Stomach smooth muscle (tissue), 2 donors: ENCODE data around the gene RETN.

ENCODE experiments used
- H3K27ac ChIP-seq: one replicate; pipeline ENCODE4 v1.7.0; 2013; ENCODE audit warnings: mild to moderate bottlenecking, low read length, inconsistent platforms
- H3K27me3 ChIP-seq, 2 donors: one replicate each; pipeline ENCODE4 v1.7.0; 2013; ENCODE audit warnings: low read length in 2 of 2; ENCODE audit not compliant: insufficient read depth in 2 of 2, control insufficient read depth in 1 of 2
- H3K36me3 ChIP-seq, 2 donors: one replicate each; pipeline ENCODE4 v1.7.0; 2013; ENCODE audit warnings: low read length in 2 of 2; ENCODE audit not compliant: control insufficient read depth in 2 of 2, insufficient read depth in 2 of 2
- H3K4me1 ChIP-seq: one replicate; pipeline ENCODE4 v1.7.0; 2013; ENCODE audit warnings: low read length; ENCODE audit not compliant: control insufficient read depth, insufficient read depth
- H3K4me3 ChIP-seq, 2 donors: one replicate each; pipeline ENCODE4 v1.7.0; 2013; ENCODE audit warnings: low read length in 2 of 2
- H3K9ac ChIP-seq, 2 donors: one replicate each; pipeline ENCODE4 v1.7.0; 2013; ENCODE audit warnings: low read length in 2 of 2, mild to moderate bottlenecking in 1 of 2
- H3K9me3 ChIP-seq, 2 donors: one replicate each; pipeline ENCODE4 v1.7.0; 2013; ENCODE audit warnings: low read length in 2 of 2; ENCODE audit not compliant: control insufficient read depth in 2 of 2
- donor health status: healthy.
- donor health status: Pancreatic carcinoma.

RETN gene

DNA sequence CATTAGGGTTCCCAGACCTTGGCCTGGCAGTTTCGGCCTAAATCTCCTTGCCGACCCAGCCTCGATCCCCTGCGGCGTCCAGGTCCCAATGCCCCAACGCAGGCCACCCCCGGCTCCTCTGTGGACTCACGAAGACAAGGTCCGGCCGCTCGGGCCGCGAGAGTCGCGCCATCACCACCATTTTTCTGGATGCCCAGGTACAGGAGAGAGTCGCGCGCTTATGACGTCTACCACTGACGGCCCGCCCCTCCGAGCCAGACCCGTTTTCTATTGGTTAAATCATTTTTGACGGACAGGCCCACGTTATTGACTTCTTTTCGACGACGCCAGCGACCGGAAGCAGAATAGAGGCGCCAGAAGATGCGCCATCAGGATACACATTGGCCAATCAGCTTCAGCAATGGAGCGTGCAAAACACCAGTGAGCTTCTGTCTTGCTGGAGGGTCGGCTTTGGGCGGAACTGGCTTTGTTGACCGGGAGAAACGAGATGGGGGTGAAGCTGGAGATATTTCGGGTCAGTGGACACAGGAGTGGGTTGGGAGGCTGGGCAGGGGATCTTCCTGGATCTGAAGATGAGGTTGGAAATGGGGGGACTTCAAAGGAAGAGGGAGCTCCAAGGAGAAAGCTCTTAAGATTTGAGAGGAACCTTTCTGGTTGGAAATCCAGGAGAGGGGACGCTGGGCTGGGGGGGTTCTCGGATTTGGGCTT is 39.3 kb upstream of the RETN start, which contains the start of the genes PET100 and XAB2:
PET100 (plus strand) TSS at position 447 of the 708 bp plus-strand sequence; CDS start at position 488, 41 bp downstream.
XAB2 (minus strand) TSS at position 199 of the 708 bp plus-strand sequence; CDS start at position 181, 18 bp downstream.
- Histone ChIP-seq H3K9me3 (no peaks in the 10 kb centered on the region), H3K27me3 (no peaks in the 10 kb centered on the region), H3K27ac (peak within 1 kb of the TSS; percentile 85), H3K36me3 (peaks cover 7 to 10% of the 10 kb centered on the region in 2 donors), H3K4me3 (peak within 1 kb of the TSS; percentile 94 to 100), H3K4me1 (peaks cover 35% of the 10 kb centered on the region), H3K9ac (peak within 1 kb of the TSS; percentile 96 to 99)

DNA sequence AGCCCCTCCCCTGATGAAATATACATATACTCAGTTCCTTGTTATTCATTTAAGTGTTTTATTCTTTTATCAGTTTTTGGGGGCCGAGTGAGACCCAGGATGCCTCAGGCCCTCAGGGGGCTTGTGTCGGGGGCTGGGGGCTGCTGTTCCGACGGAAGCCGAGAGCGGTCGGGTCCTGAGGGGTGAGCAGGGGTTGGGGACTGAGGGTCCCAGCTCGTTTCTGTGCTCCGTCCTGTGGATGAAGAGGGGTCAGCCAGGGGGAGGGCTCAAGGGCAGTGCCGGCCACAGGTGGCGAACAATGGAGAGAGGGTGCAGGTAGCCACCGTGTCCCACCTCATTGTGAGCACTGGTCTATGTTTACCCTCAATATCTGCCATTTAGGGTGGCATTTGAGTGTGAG is 37.3 kb upstream of the RETN start:
- peaks cover 5% of the 10 kb centered on the region in 2 donors for H3K36me3 ChIP-seq
- no peak overlapping the region for H3K9ac ChIP-seq
- H3K27me3 ChIP-seq, result peaks cover 6 to 10% of the 10 kb centered on the region in 2 donors
- no peak overlapping the region for H3K27ac ChIP-seq
- no peaks in the 10 kb centered on the region for H3K9me3 ChIP-seq
- H3K4me1 ChIP-seq, result peaks cover 35% of the 10 kb centered on the region
- no peak overlapping the region for H3K4me3 ChIP-seq

- peaks cover 28% of the 10 kb centered on the region for H3K4me1 ChIP-seq
- H3K36me3 ChIP-seq, result no peaks in the 10 kb centered on the region
- H3K27ac ChIP-seq, result no peak overlapping the region
- no peaks in the 10 kb centered on the region for H3K9me3 ChIP-seq
- H3K27me3 ChIP-seq, result peaks cover 7 to 18% of the 10 kb centered on the region in 2 donors
- H3K4me3 ChIP-seq, result no peak overlapping the region
- no peak overlapping the region for H3K9ac ChIP-seq
Measured at GRCh38 chr19:7632340-7633203, 36.3 kb upstream of the RETN start.

GRCh38 chr19:7633698-7634097 is 35.2 kb upstream of the RETN start, which contains the start of gene PCP2:
TSS of gene PCP2 (minus strand) at chr19:7633719. CDS start at chr19:7633457, 262 bp downstream.
- Histone ChIP-seq H3K27me3 (peaks cover 15 to 27% of the 10 kb centered on the region in 2 donors), H3K9ac (no peak within 1 kb of the TSS), H3K4me3 (no peak within 1 kb of the TSS), H3K36me3 (no peaks in the 10 kb centered on the region), H3K4me1 (peaks cover 16% of the 10 kb centered on the region), H3K9me3 (no peaks in the 10 kb centered on the region), H3K27ac (no peak within 1 kb of the TSS)

DNA sequence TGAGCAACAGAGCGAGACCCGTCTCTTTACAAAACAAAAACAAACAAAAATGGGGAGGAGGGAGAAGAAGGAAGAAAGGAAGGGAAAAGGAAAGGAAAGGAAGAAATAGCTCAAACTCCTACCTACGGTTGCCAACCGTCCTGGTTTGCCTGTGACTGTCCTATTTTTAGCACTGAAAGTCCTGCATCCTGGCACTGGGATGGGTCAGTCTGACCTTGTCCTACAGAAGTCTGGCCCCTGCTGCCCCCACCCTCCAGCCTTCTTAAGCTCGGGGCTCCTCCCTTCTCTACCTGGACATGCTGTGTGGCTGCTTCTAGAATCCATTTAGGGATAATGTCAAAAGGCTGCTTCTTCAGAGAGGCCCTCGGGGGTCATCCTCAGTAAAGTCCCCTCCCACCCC is 33.2 kb upstream of the RETN start:
- H3K36me3 ChIP-seq, result no peaks in the 10 kb centered on the region
- H3K4me3 ChIP-seq, result no peak overlapping the region
- peaks cover 4% of the 10 kb centered on the region for H3K4me1 ChIP-seq
- H3K9ac ChIP-seq, result no peak overlapping the region
- H3K27ac ChIP-seq, result no peak overlapping the region
- H3K9me3 ChIP-seq, result no peaks in the 10 kb centered on the region
- H3K27me3 ChIP-seq, result peaks cover 24 to 33% of the 10 kb centered on the region in 2 donors

DNA sequence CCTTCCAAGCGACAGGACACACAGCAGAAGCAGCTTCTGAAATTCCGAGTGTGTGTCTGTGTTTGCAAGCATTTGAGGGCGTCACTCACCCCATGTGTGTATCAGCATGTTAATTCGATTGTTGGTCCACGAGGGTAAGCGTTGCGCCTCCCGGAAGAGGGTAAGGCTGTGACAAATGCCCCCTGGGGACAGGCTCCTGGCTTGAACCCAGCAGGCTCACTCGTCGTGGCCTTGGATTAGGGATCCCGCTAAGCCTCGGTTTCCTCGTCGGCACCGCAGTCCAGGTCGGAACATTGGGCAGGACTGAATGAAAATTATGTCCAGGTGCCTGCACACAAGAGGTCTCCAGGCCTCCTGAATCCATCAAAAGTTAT is 32.5 kb upstream of the RETN start:
- Histone ChIP-seq H3K9me3 (no peaks in the 10 kb centered on the region), H3K36me3 (no peaks in the 10 kb centered on the region), H3K4me1 (peaks cover 2% of the 10 kb centered on the region), H3K9ac (no peak overlapping the region), H3K27ac (no peak overlapping the region), H3K4me3 (no peak overlapping the region), H3K27me3 (peaks cover 24 to 33% of the 10 kb centered on the region in 2 donors)

DNA sequence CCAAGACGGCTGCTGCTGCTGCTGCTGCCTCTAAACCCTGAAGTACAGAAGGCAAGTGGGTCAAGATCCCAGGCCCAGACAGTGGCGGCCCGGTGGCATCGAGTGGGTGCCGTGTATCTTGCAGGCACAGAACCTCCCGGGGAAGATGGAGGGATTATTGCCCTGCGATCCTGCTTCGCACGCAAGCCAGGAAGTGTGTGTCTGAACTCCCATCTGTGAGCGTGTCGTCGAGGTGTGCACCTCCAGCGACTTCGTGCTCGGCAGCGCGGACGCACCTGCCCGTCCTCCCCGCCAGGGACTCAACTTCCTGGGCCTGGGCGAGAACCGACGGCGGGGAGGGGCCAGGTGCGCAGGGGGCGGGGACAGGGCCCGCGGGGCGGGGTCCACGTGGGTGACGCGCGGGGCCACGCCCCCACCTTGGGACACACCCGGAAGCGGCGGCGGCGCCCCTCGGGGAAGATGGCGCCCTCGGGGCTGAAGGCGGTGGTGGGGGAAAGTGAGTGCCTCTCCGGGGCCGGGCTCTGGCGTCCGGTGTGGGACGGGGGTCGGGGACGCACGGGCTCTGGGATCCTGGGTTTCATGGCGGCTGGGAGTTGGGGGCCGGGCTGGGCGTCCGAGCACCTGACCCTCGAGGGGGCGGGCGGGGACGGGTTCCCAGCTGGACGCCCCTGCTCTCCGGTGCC is 32.0 kb upstream of the RETN start, which contains the start of gene STXBP2:
STXBP2 (plus strand) TSS at position 420 of the 683 bp plus-strand sequence; CDS start at position 460, 40 bp downstream.
- H3K9me3 ChIP-seq, result no peaks in the 10 kb centered on the region
- no peak within 1 kb of the TSS for H3K9ac ChIP-seq

GRCh38 chr19:7637374-7638256 is 31.2 kb upstream of the RETN start:
- Histone ChIP-seq H3K4me3 (peak overlapping the region in 1 of 2 donors; percentile 44), H3K36me3 (no peaks in the 10 kb centered on the region), H3K9ac (no peak overlapping the region), H3K27ac (no peak overlapping the region), H3K27me3 (peaks cover 24 to 33% of the 10 kb centered on the region in 2 donors), H3K9me3 (no peaks in the 10 kb centered on the region), H3K4me1 (no peaks in the 10 kb centered on the region)

More for the DNA sequence above, 32.0 kb upstream of the RETN start, which contains the start of gene STXBP2:
- H3K4me3 ChIP-seq, result peak within 1 kb of the TSS in 1 of 2 donors; percentile 44
- H3K27me3 ChIP-seq, result peaks cover 24 to 33% of the 10 kb centered on the region in 2 donors
- H3K4me1 ChIP-seq, result peaks cover 2% of the 10 kb centered on the region
- H3K36me3 ChIP-seq, result no peaks in the 10 kb centered on the region
- no peak within 1 kb of the TSS for H3K27ac ChIP-seq

GRCh38 chr19:7638802-7639465 is 29.9 kb upstream of the RETN start:
- Histone ChIP-seq H3K4me1 (no peaks in the 10 kb centered on the region), H3K9ac (no peak overlapping the region), H3K27ac (no peak overlapping the region), H3K27me3 (peaks cover 24 to 33% of the 10 kb centered on the region in 2 donors), H3K4me3 (no peak overlapping the region), H3K9me3 (no peaks in the 10 kb centered on the region), H3K36me3 (no peaks in the 10 kb centered on the region)
